Neuron (in vitro differentiated cells): ENCODE results near the gene TLR6.

Experiments used
- H2AFZ ChIP-seq: one replicate; pipeline ENCODE4 v1.6.1; 2013; ENCODE audit warnings: low read depth, mild to moderate bottlenecking, inconsistent platforms, low read length, moderate library complexity
- H3K27me3 ChIP-seq: one replicate; pipeline ENCODE4 v1.6.1; 2013; ENCODE audit warnings: low read length; ENCODE audit not compliant: insufficient read depth
- H3K36me3 ChIP-seq: one replicate; pipeline ENCODE4 v1.6.1; 2013; ENCODE audit warnings: low read length; ENCODE audit not compliant: insufficient read depth
- H3K4me1 ChIP-seq: one replicate; pipeline ENCODE4 v1.6.1; 2013; ENCODE audit warnings: low read length; ENCODE audit not compliant: insufficient read depth
- H3K4me3 ChIP-seq: 2 replicates; pipeline ENCODE4 v1.5.1; 2013; ENCODE audit warnings: mild to moderate bottlenecking, low read length, moderate library complexity
- H3K9me3 ChIP-seq: one replicate; pipeline ENCODE4 v1.6.1; 2013; ENCODE audit warnings: low read length

The TLR6 gene

DNA sequence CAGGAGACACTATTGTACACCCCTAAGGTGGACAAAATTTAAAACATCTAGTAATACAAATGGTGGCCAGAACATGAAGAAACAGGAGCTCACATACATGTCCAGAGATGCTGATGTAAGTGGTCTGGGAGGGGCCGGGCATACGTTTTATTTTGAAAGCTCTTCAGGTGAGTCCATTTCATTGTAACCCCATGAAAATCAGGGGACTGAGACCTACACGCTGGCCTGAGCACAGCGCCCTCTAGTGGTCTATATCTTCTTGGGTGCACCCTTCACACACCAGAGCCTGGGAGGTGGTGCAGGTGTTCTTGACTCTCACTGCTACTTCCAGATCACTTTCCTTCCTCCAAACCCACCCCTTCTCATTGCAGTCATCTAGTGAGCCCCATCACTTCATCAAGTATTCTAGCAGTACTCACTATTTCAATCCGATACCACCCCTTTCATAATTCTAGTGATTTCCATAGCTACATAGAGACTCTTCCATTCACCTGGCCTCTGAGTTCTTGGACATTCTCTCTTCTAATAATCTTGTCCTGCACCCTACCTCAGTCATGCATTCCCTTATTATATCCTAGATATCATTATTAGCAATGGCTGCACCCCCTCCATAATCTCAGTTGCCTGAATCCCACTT is 4.3 kb upstream of the TLR6 start:
- Histone ChIP-seq H2AFZ (no peak overlapping the region), H3K27me3 (peaks cover 4% of the 10 kb centered on the region), H3K9me3 (no peaks in the 10 kb centered on the region), H3K36me3 (no peaks in the 10 kb centered on the region), H3K4me1 (no peaks in the 10 kb centered on the region), H3K4me3 (no peak overlapping the region)

DNA sequence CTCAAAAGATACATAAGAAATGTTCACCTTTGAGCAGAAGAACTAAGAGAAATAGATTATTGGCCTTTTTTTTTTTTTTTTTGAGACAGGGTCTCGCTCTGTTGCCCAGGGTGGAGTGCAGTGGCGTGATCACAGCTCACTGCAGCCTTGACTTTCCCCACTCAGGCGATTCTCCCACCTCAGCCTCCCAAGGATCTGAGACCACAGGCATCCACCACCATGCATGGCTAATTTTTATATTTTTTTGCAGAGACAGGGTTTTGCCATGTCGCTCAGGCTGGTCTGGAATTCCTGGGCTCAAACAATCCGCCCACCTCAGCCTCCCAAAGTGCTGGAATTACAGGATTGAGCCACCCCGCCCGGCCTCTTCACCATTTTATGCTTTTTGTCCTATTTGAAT is 2.9 kb upstream of the TLR6 start:
- Histone ChIP-seq H2AFZ (no peak overlapping the region), H3K27me3 (no peaks in the 10 kb centered on the region), H3K9me3 (no peaks in the 10 kb centered on the region), H3K4me1 (no peaks in the 10 kb centered on the region), H3K4me3 (no peak overlapping the region), H3K36me3 (no peaks in the 10 kb centered on the region)

GRCh38 chr4:38858097-38858420 is 1.4 kb upstream of the TLR6 start:
- Histone ChIP-seq H3K4me3 (no peak overlapping the region), H3K36me3 (no peaks in the 10 kb centered on the region), H3K9me3 (no peaks in the 10 kb centered on the region), H2AFZ (no peak overlapping the region), H3K4me1 (no peaks in the 10 kb centered on the region), H3K27me3 (no peaks in the 10 kb centered on the region)

DNA sequence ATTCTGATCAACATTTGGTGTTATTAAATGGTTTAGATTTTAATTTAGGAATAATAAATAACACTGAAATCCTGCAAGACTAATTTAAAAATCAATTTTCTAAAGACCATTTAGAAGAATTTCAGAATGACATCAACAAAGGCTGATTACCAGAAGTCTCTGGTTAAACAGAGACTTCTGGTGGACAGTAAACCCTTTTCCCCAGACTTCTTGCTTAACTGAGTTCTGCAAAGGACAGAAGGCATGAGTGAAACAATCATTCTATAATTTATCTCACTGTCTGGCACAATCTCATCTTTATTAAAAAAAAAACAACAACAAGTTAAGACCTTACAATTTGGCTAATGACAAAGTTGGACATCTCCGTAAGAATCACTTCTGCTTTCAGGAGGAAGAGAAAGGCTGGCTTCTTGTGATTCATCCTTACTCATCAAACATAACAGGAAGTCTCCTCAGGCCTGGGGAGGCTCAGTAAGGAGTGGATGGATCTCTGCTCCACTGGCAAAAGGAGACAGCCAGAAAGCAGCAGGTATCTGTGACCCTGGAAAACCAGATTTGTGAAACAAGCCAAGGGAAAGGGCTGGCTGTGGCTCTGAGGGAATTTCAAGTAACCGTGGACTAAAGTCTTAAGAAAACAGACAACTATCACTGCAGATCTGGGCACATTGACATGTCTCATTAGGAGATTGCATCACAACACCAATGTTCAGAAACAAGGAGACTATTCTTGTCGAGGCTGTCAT is 908 bp upstream of the TLR6 start:
- Histone ChIP-seq H3K9me3 (no peaks in the 10 kb centered on the region), H3K4me3 (no peak overlapping the region), H3K36me3 (no peaks in the 10 kb centered on the region), H2AFZ (no peak overlapping the region), H3K4me1 (no peaks in the 10 kb centered on the region), H3K27me3 (no peaks in the 10 kb centered on the region)

GRCh38 chr4:38856046-38856445 is 571 bp downstream of the TLR6 start:
- Histone ChIP-seq H3K36me3 (no peaks in the 10 kb centered on the region), H3K4me1 (no peaks in the 10 kb centered on the region), H2AFZ (no peak overlapping the region), H3K9me3 (no peaks in the 10 kb centered on the region), H3K4me3 (no peak overlapping the region), H3K27me3 (no peaks in the 10 kb centered on the region)

GRCh38 chr4:38855466-38855865 is 1.2 kb downstream of the TLR6 start:
- H3K4me3 ChIP-seq: no peak overlapping the region
- no peaks in the 10 kb centered on the region for H3K36me3 ChIP-seq
- H3K9me3 ChIP-seq: no peaks in the 10 kb centered on the region
- H2AFZ ChIP-seq: no peak overlapping the region
- no peaks in the 10 kb centered on the region for H3K27me3 ChIP-seq
- H3K4me1 ChIP-seq: no peaks in the 10 kb centered on the region

DNA sequence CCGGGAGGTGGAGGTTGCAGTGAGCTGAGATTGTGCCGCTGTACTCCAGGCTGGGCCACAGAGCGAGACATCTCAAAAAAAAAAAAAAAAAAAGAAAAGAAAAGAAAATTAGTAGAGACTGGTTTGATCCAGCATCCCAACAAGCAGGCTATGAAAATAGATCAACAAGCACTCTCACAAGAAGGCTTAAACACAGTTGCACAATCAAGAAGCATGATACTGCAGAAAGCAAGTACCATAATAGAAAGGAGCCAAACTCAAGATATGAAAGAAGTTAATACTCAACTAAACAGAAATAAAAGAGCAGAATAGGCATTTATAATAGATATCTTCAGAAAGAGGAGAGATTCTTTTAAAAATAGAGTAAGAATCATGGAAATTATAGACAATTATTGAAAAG is 10.6 kb downstream of the TLR6 start:
- Histone ChIP-seq H3K4me1 (peaks cover 9% of the 10 kb centered on the region), H3K4me3 (no peak overlapping the region), H2AFZ (no peak overlapping the region), H3K36me3 (no peaks in the 10 kb centered on the region), H3K27me3 (no peaks in the 10 kb centered on the region), H3K9me3 (no peaks in the 10 kb centered on the region)

DNA sequence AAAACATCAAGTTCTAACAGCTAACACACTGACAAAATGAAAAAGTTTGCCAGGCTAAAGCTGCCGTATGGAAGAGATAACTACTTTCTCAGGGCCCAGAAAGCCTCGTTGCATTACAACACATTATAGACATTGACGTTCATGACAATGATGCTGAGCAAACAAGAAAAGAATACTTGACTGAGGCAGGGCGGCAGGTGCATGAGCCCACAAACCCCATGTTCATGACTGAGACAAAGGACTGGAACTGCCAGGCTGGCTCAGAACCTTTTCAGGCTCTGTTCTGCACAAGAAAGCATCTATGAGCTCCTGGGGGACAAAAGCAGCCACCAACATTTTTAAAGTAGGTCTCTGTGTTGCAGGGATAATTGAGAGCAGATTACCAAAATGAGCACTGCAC is 13.6 kb downstream of the TLR6 start:
- Histone ChIP-seq H3K4me1 (peaks cover 9% of the 10 kb centered on the region), H3K4me3 (no peak overlapping the region), H3K36me3 (no peaks in the 10 kb centered on the region), H3K9me3 (no peaks in the 10 kb centered on the region), H2AFZ (peak overlapping the region; percentile 59), H3K27me3 (no peaks in the 10 kb centered on the region)

- Histone ChIP-seq H3K4me3 (no peak overlapping the region), H3K27me3 (no peaks in the 10 kb centered on the region), H3K9me3 (no peaks in the 10 kb centered on the region), H3K36me3 (no peaks in the 10 kb centered on the region), H2AFZ (no peak overlapping the region), H3K4me1 (peaks cover 5% of the 10 kb centered on the region)
Observed at GRCh38 chr4:38837849-38838248, 18.8 kb downstream of the TLR6 start.

DNA sequence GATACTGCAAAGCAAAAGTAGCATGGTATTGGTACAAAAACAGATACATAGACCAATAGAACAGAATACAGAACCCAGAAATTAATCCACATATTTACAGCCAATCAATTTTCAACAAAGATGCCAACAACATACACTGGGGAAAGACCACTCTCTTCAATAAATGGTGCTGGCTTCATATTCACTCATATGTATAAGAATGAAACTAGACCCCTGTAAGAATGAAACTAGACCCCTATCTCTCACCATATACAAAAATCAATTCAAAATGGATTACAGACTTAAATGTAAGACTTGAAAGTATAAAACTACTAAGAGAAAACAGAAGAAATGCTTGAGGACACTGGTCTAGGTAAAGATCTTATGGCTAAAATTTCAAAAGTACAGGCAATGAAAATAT is 19.3 kb downstream of the TLR6 start:
- Histone ChIP-seq H3K4me1 (no peaks in the 10 kb centered on the region), H3K27me3 (no peaks in the 10 kb centered on the region), H3K36me3 (no peaks in the 10 kb centered on the region), H2AFZ (no peak overlapping the region), H3K9me3 (no peaks in the 10 kb centered on the region), H3K4me3 (no peak overlapping the region)

- H3K4me3 ChIP-seq: no peak overlapping the region
- no peaks in the 10 kb centered on the region for H3K27me3 ChIP-seq
- no peak overlapping the region for H2AFZ ChIP-seq
- H3K36me3 ChIP-seq: no peaks in the 10 kb centered on the region
- H3K4me1 ChIP-seq: no peaks in the 10 kb centered on the region
- H3K9me3 ChIP-seq: no peaks in the 10 kb centered on the region
Observed at GRCh38 chr4:38834570-38834969, 22.0 kb downstream of the TLR6 start.

- Histone ChIP-seq H2AFZ (no peak overlapping the region), H3K27me3 (no peaks in the 10 kb centered on the region), H3K4me3 (no peak overlapping the region)
Observed at GRCh38 chr4:38832624-38833528, 23.7 kb downstream of the TLR6 start.

DNA sequence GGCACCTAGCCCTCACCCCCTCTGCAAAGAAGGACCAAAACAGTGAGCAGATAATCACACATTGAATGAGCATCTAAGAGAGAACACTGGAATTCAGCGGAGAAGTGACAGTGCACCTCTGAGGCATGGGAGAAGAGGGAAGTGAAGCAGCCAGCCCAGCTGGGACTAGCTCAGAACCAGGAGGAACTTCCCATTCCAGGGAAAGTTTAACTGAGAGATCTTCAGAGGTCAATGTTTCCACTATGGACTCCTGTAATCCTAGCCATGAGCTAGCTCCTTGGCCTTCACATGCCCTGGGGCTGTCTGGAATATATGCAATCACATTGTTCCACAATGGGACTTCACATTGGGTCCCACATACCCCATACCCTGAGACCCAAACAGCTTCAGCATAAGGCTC is 24.4 kb downstream of the TLR6 start:
- no peak overlapping the region for H2AFZ ChIP-seq
- H3K4me1 ChIP-seq: no peaks in the 10 kb centered on the region
- H3K36me3 ChIP-seq: no peaks in the 10 kb centered on the region
- H3K4me3 ChIP-seq: no peak overlapping the region
- H3K9me3 ChIP-seq: no peaks in the 10 kb centered on the region
- H3K27me3 ChIP-seq: no peaks in the 10 kb centered on the region

More at GRCh38 chr4:38832624-38833528, 23.7 kb downstream of the TLR6 start:
- Histone ChIP-seq H3K36me3 (no peaks in the 10 kb centered on the region), H3K4me1 (no peaks in the 10 kb centered on the region), H3K9me3 (no peaks in the 10 kb centered on the region)
